NCI-H345 treated with DMSO at 0.1 percent for 48 hours (cell line): ENCODE data around the gene PTPRT.

Source experiments
- DNase-seq: peaks from one replicate; lab custom pipeline; 2025; ENCODE audit not compliant: unreplicated experiment; lab: John Stamatoyannopoulos, UW

PTPRT gene

DNA sequence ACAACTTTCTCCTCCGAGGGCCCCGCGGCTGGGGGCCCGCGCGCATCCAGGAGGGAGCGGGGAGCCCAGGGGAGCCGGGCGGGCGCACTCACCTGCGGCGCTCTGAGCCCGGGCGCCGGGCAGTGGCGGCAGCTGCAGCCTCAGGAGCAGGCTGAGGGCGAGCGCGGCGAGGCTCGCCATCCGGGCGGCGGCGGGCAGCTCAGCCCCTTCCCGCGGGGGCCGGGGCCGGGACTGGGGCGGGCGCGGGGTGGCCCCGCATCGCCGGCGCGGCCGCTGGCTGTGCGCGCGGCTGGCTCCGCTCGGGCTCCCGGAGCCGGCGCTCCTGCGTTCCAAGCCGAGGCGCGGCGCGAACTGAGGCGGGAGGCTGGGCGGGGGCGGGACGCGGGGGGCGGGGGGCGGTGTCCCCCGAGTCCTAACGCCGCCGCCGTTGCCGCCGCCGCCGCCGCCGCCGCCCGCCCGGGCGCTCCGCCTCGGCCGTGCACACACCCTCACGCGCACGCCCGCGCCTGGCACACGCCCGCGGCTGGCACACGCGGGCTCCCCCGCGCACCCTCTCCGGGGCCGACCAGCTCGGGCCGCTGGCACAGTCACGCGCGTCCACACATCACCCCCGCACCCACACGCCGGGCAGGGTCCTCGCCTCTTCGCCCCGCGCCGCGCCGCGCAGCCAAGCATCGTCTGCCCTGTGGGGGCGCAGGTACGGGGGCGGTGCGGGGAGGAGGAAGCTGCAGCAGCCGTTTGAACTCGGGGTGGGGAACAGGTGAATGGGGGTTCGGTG is at the start of gene PTPRT:
PTPRT (minus strand) TSS at position 353 of the 778 bp plus-strand sequence; CDS start at position 180, 173 bp downstream.
- no peak for DNase-seq

DNA sequence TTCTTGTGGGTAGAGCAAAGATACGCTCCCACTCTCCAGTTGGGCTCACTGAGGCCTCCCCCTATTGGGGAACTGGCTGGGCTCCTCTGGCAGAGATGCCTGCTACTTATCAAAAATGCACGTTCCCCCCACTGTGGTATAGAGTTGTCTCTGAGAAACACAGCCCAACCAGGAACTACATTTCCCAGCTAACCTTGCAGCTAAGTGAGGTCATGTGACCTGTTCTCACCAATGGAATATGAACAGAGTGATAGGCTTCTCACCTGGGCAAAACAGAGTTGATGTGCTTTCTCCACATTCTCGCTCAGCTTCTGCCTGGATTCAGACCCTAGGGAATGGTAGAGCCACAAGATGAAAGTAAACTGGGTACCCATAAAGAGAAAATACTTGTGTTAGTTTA is 49.1 kb upstream of the PTPRT start:
- DNase-seq: no peak

DNA sequence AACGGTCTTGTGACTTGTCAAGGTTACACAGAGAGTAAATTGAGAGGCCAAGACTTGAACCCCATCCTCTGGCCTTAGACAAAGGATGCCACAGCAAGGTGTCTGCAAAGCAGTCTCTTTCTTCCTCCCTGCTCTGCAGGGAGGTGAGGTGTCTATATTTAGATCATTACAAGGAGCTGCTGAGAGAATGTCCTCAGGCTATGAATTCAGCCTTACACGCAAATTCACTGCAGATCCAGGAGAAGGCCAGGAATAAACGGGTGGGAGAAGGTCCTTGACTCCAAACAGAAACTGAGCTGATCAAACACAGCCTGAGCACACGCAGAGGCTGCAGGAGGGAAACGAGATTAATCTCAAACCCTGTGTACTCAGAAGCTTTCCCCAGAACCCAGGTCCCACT is 48.6 kb upstream of the PTPRT start:
- DNase-seq: peak; percentile 22

GRCh38 chr20:43237651-43238168 is 48.0 kb upstream of the PTPRT start:
- no peak for DNase-seq

- DNase-seq: no peak
Measured at GRCh38 chr20:43235998-43236397, 46.3 kb upstream of the PTPRT start.

- DNase-seq: no peak
Measured at GRCh38 chr20:43231829-43232228, 42.1 kb upstream of the PTPRT start.

GRCh38 chr20:43229696-43230095 is 40.0 kb upstream of the PTPRT start:
- no peak for DNase-seq

GRCh38 chr20:43220612-43221011 is 30.9 kb upstream of the PTPRT start:
- no peak for DNase-seq

- DNase-seq: no peak
Measured at GRCh38 chr20:43210901-43211300, 21.2 kb upstream of the PTPRT start.

DNA sequence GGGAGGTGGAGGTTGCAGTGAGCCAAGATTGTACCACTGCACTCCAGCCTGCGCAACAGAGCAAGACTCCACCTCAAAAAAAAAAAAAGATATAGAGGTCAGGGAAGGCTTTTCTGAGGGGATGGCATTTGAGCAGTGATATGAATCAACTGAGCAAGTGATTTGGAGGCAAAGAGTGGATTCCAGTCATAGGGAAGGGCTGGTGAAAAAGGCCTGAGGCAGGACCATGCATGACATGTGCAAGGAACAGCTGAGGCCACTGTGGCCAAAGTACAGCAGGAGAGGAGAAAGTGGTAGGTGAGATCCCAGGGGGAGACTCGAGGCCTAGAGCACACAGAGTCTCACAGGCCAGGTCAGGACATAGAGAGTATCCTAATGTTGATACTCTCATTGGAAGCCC is 20.1 kb upstream of the PTPRT start:
- no peak for DNase-seq

DNA sequence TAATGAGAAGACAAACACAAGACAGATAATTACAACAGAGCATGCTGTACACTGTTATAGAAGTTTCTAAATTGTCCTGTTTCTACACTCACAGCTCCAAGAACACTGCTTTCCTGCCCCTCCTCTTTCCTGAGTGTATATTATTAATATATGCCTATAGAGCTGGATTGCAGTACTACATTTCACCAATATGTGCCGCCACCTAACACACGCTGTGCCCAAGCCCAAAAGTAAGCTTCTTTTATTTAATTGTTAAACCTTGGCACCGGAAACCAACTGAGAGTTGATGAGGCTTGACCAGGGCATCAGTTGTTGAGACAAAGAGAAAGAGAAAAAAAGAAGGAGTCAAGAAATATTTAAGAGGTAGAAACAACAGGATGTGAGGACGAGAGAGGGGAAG is 16.0 kb upstream of the PTPRT start:
- DNase-seq: no peak

- no peak for DNase-seq
Measured at GRCh38 chr20:43202100-43202499, 12.4 kb upstream of the PTPRT start.

- no peak for DNase-seq
Measured at GRCh38 chr20:43198607-43199006, 8.9 kb upstream of the PTPRT start.

- no peak for DNase-seq
Measured at GRCh38 chr20:43196243-43196642, 6.5 kb upstream of the PTPRT start.

DNA sequence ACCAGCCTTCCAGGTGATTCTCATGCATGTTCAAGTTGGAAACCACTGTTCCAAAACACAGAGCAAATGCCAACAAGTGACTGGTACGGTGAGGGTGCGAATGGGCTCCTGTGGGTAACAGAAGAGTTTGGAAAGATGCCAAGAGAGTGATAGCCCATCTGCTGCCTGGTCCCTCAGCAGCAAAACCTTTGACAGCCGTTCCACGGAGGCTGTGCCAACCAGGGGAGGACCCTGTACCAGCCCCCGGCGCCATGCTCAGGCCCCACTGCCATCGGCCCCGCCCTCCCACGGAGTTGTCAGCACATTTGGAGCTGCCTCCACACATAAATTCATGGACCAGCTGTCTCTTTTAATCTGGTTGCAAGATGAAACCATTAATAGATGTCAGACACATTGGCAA is 4.4 kb upstream of the PTPRT start:
- peak; percentile 47 for DNase-seq

DNA sequence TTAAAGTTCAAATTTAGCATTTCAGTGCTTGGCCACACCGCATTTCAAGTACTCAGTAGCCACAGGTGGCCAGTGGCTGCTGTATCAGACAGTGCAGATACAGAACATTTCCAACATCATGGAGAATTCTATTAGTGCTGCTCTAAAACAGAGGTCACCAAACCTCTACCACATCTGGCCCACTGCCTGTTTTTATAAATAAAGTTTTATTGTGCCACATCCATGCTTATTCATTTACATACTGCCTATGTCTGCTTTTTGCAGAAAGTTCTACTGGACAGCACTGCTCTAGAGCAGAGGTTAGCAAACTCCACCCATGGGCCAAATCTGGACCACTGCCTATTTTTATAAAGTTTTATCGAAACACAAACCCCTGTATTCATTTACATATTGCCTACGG is 3.7 kb upstream of the PTPRT start:
- DNase-seq: no peak

- peak; percentile 29 for DNase-seq
Measured at GRCh38 chr20:43191946-43192863, 2.5 kb upstream of the PTPRT start.

- DNase-seq: no peak
Measured at GRCh38 chr20:43191143-43191542, 1.4 kb upstream of the PTPRT start.

- no peak for DNase-seq
Measured at GRCh38 chr20:43190332-43190953, 737 bp upstream of the PTPRT start.

- DNase-seq: no peak
Measured at GRCh38 chr20:43188861-43189553, 699 bp downstream of the PTPRT start.

- DNase-seq: peak; percentile 26
Measured at GRCh38 chr20:43188234-43188653, 1.5 kb downstream of the PTPRT start.
